ENCODE data around the gene NRBF2. TPM values are rescaled to one million over a fixed set of nuclear protein-coding genes. Genes with fewer than 3 reads are reported as not detected.

Gene NRBF2
- total and polyA plus RNA-seq, 9 of the 15 experiments (the other 6 are each of a cell fraction or from before 2014, with no cell fraction given), result 20.8 to 52.1 (median 30.5) TPM

DNA sequence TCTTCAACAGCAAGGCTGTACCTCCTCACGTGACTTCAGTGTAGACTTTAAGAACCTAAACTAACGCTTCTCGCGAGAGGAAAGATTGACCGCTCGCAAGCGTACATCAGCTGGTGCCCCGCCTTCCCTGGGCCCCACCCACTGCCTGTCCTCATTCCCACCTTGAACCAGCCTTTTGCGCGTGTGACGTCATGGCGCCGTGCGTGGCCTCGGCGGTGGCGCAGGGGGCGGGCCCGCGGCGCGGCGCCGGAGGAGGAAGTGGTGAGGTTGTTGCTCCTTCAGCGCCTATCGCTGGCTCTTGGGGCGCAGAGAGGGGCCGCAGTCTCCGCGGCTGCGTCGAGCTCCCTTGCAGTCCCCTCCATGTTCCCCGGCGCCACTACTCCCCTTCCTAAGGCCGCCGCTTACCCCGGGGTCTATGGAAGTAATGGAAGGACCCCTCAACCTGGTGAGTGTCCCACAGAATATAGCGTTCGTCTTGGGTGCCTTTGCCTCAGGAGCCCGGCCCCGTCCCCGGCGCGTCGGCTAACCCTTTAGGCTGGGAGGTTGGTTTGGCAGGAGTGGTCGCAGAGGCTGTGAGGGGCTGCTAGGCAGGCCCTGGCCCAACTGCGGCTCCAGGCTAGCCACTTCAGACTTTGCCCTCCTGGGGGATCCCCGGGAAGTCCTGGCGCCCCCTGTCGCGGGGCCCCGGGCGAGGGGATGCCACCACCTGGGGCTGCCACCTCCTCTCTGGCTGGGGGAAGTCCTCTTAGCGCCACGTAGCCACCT, at the start of gene NRBF2 (continued):
- TF ChIP-seq, protein P1, sequence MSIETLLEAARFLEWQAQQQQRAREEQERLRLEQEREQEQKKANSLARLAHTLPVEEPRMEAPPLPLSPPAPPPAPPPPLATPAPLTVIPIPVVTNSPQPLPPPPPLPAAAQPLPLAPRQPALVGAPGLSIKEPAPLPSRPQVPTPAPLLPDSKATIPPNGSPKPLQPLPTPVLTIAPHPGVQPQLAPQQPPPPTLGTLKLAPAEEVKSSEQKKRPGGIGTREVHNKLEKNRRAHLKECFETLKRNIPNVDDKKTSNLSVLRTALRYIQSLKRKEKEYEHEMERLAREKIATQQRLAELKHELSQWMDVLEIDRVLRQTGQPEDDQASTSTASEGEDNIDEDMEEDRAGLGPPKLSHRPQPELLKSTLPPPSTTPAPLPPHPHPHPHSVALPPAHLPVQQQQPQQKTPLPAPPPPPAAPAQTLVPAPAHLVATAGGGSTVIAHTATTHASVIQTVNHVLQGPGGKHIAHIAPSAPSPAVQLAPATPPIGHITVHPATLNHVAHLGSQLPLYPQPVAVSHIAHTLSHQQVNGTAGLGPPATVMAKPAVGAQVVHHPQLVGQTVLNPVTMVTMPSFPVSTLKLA (conservative IDR thresholded peaks at IDR 0.05), result peak; percentile 81 to 89
- TF ChIP-seq NFRKB (IDR thresholded peaks at IDR 0.05; ENCODE audit: low read depth), result peak; percentile 16
- peak in 2 of 3 experiments; percentile 39 to 78; a peak in 4 of 6 replicates for TF ChIP-seq ZBTB11 (CRISPR knock-in tag; IDR thresholded peaks at IDR 0.05)
- peak; percentile 75 for TF ChIP-seq GABPB1 (CRISPR knock-in tag; IDR thresholded peaks at IDR 0.05)
- TF ChIP-seq JUN (IDR thresholded peaks at IDR 0.05; ENCODE audit: borderline replicate concordance, low read depth, low read length), result peak; percentile 89
- peak; percentile 83; the same call in 1 of the 2 replicates for TF ChIP-seq JUN (CRISPR knock-in tag; IDR thresholded peaks at IDR 0.05; ENCODE audit: borderline replicate concordance)
- TF ChIP-seq CTBP1 (IDR thresholded peaks at IDR 0.05; ENCODE audit: borderline replicate concordance), result peak; percentile 86; the same call in 1 of the 2 replicates
- no peak for TF ChIP-seq ZNF57 (CRISPR knock-in tag; IDR thresholded peaks at IDR 0.05)
- TF ChIP-seq BRD4 (IDR thresholded peaks at IDR 0.05), result peak; percentile 49; the same call in 1 of the 2 replicates
- no peak for TF ChIP-seq MCM3 (IDR thresholded peaks at IDR 0.05)
- no peak for TF ChIP-seq BCL6 (CRISPR knock-in tag; IDR thresholded peaks at IDR 0.05)
- TF ChIP-seq THRAP3 (IDR thresholded peaks at IDR 0.05; ENCODE audit: borderline replicate concordance), result no peak
- TF ChIP-seq SRSF1 (IDR thresholded peaks at IDR 0.05; ENCODE audit: low read depth, low read length), result no peak
- TF ChIP-seq MYBL2 (IDR thresholded peaks at IDR 0.05; ENCODE audit: low read depth), result no peak
- no peak for TF ChIP-seq MYBL2 (CRISPR knock-in tag; IDR thresholded peaks at IDR 0.05; ENCODE audit: borderline replicate concordance)
- peak; percentile 22 for TF ChIP-seq SP2 (IDR thresholded peaks at IDR 0.05; ENCODE audit: extremely low read depth, low read depth, low read length, poor library complexity, severe bottlenecking)
- peak; percentile 68; the same call in 1 of the 2 replicates for TF ChIP-seq FOXK1 (CRISPR knock-in tag; IDR thresholded peaks at IDR 0.05; ENCODE audit: borderline replicate concordance)
- peak; percentile 68; the same call in 1 of the 2 replicates for TF ChIP-seq ZNF436 (CRISPR knock-in tag; IDR thresholded peaks at IDR 0.05)
- TF ChIP-seq, protein P2, sequence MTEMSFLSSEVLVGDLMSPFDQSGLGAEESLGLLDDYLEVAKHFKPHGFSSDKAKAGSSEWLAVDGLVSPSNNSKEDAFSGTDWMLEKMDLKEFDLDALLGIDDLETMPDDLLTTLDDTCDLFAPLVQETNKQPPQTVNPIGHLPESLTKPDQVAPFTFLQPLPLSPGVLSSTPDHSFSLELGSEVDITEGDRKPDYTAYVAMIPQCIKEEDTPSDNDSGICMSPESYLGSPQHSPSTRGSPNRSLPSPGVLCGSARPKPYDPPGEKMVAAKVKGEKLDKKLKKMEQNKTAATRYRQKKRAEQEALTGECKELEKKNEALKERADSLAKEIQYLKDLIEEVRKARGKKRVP (CRISPR knock-in tag; IDR thresholded peaks at IDR 0.05), result no peak; the same call in 1 of the 2 replicates
- peak; percentile 98 for TF ChIP-seq CREM (IDR thresholded peaks at IDR 0.05; ENCODE audit: low read depth)
- no peak for TF ChIP-seq OTX1 (CRISPR knock-in tag; IDR thresholded peaks at IDR 0.05)
